Tracheal epithelial cell (primary cell): Measurements from ENCODE around the gene CX3CL1. TPM values are rescaled to one million over a fixed set of nuclear protein-coding genes. Genes with fewer than 3 reads are reported as not detected.

ENCODE experiments used
- total RNA-seq: library from RNA; depleted of rRNA; stranded (reverse); fragments of >200 nt; gene quantifications from 2 replicates; pipeline ENCODE4 v1.2.1, GENCODE V29; 2014

The CX3CL1 gene
- total RNA-seq: 2.4 TPM in 1 of 2 replicates, not detected in the other

GRCh38 chr16:57372372-57373116 lies at the start of gene CX3CL1:
Gene CX3CL1, plus strand, starts transcription at chr16:57372490. Its CDS starts 79 bp downstream, at chr16:57372569.

GRCh38 chr16:57358527-57359095 lies 13.7 kb upstream of the CX3CL1 start, which contains the start of gene CCL22:
Gene CCL22, plus strand, starts transcription at chr16:57358783. Its CDS starts 34 bp downstream, at chr16:57358817.

GRCh38 chr16:57403965-57404817 lies 31.9 kb downstream of the CX3CL1 start, which contains the start of gene CCL17:
Gene CCL17, plus strand, starts transcription at chr16:57404767. Its CDS starts 9,166 bp downstream, at chr16:57413933.

Other genes starting within 250 kb of the CX3CL1 start
- 46.5 and 47.7 TPM in 2 replicates for gene PSME3IP1, start 186.5 kb upstream of the CX3CL1 start, total RNA-seq
- gene RSPRY1, start 186.2 kb upstream of the CX3CL1 start, total RNA-seq: 36.1 and 45.6 TPM in 2 replicates
- 72.5 and 87.2 TPM in 2 replicates for gene ARL2BP, start 127.2 kb upstream of the CX3CL1 start, total RNA-seq
- 15.4 and 37.1 TPM in 2 replicates for gene PLLP, start 87.8 kb upstream of the CX3CL1 start, total RNA-seq
- gene CCL22, start 13.7 kb upstream of the CX3CL1 start, total RNA-seq: not detected in 2 replicates
- gene CCL17, start 32.3 kb downstream of the CX3CL1 start, total RNA-seq: not detected in 2 replicates
- gene CIAPIN1, start 74.9 kb downstream of the CX3CL1 start, total RNA-seq: 75.2 and 83.9 TPM in 2 replicates
- 52.8 and 58.4 TPM in 2 replicates for gene COQ9, start 75.0 kb downstream of the CX3CL1 start, total RNA-seq
- 72.5 and 111 TPM in 2 replicates for gene POLR2C, start 90.2 kb downstream of the CX3CL1 start, total RNA-seq
- gene DOK4, start 114.0 kb downstream of the CX3CL1 start, total RNA-seq: 19.0 and 32.0 TPM in 2 replicates
- gene CCDC102A, start 164.1 kb downstream of the CX3CL1 start, total RNA-seq: 6.2 and 9.6 TPM in 2 replicates
- gene ADGRG5, start 170.2 kb downstream of the CX3CL1 start, total RNA-seq: not detected in 2 replicates